DMS 273 treated with DMSO at 0.1 percent for 48 hours (cell line): ENCODE measurements around the gene BCAP29.

Experiments
- DNase-seq: peaks from one replicate; lab custom pipeline; 2025; lab: John Stamatoyannopoulos, UW

The BCAP29 gene

GRCh38 chr7:107582875-107583274, 2.8 kb downstream of the BCAP29 start:
- no peak for DNase-seq

- no peak for DNase-seq
These were observed 4.7 kb downstream of the BCAP29 start for GRCh38 chr7:107584716-107585115.

- no peak for DNase-seq
These were observed 8.6 kb downstream of the BCAP29 start for GRCh38 chr7:107588529-107589130.

- no peak for DNase-seq
These were observed 11.4 kb downstream of the BCAP29 start for GRCh38 chr7:107591421-107591820.

GRCh38 chr7:107592361-107593024, 12.4 kb downstream of the BCAP29 start:
- peak; percentile 13 for DNase-seq

- DNase-seq = no peak
These were observed 13.0 kb downstream of the BCAP29 start for GRCh38 chr7:107593025-107593410.

- no peak for DNase-seq
These were observed 15.1 kb downstream of the BCAP29 start for GRCh38 chr7:107594961-107595737.

GRCh38 chr7:107596881-107597581, 17.0 kb downstream of the BCAP29 start:
- no peak for DNase-seq

- DNase-seq = no peak
These were observed 17.5 kb downstream of the BCAP29 start for GRCh38 chr7:107597582-107597916.

GRCh38 chr7:107597953-107598352, 17.9 kb downstream of the BCAP29 start:
- DNase-seq = no peak

- no peak for DNase-seq
These were observed 19.2 kb downstream of the BCAP29 start for GRCh38 chr7:107599262-107599661.

- no peak for DNase-seq
These were observed 20.8 kb downstream of the BCAP29 start for GRCh38 chr7:107600816-107601215.

GRCh38 chr7:107605218-107605815, 25.3 kb downstream of the BCAP29 start:
- DNase-seq = peak; percentile 52

GRCh38 chr7:107606303-107606702, 26.3 kb downstream of the BCAP29 start:
- no peak for DNase-seq

GRCh38 chr7:107609811-107610261, 29.8 kb downstream of the BCAP29 start:
- no peak for DNase-seq

GRCh38 chr7:107610323-107610722, 30.3 kb downstream of the BCAP29 start:
- DNase-seq = no peak

GRCh38 chr7:107613439-107613838, 33.4 kb downstream of the BCAP29 start:
- DNase-seq = no peak

GRCh38 chr7:107613948-107614347, 33.9 kb downstream of the BCAP29 start:
- DNase-seq = no peak

- DNase-seq = no peak
These were observed 34.4 kb downstream of the BCAP29 start for GRCh38 chr7:107614425-107614824.

GRCh38 chr7:107615910-107616680, 36.0 kb downstream of the BCAP29 start:
- no peak for DNase-seq

GRCh38 chr7:107622429-107622828, 42.4 kb downstream of the BCAP29 start:
- DNase-seq = no peak
